Measurements from ENCODE around the gene AMDHD2. TPM values are rescaled to one million over a fixed set of nuclear protein-coding genes. Genes with fewer than 3 reads are reported as not detected.
"Not testable (repeated sequence)": the region's sequence is repeated elsewhere in the genome, so short reads cannot be mapped to it uniquely, and the experiment has no call there.

The AMDHD2 gene
- total and polyA plus RNA-seq, 2 experiments from 2014 or later: 30.2 to 39.2 TPM

DNA sequence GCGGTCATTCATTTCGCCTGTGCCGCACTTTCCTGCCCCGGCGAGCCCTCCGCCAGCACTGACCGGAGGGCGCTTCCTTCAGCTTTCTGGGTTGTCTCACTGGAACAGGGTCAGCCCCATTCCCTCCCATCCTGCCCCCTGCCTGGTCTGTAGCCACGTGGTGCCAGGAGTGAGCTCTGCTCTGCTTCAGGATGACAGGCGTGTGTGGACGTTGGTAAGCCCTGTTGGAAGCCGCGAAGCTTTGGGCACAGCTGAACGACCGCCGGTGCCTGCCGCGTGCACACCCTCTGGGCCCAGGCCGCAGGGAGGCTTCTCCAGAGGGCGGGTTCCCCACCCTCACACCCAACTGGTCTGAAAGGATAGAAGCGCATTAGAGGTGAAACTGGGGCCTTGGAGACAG is 60.6 kb downstream of the AMDHD2 start:
- DNase-seq (ENCODE audit: low read depth in 1 of 2, low spot score in 1 of 2); H3K36me3 ChIP-seq; H3K27ac ChIP-seq; H3K4me3 ChIP-seq; H3K27me3 ChIP-seq; H3K4me1 ChIP-seq (ENCODE audit: low read depth); H3K9me3 ChIP-seq (ENCODE audit: low read depth): not testable (repeated sequence)

Other genes with a start within 250 kb of the AMDHD2 start
- gene ABCA3, start 179.6 kb upstream of the AMDHD2 start, total RNA-seq: 14.2 and 14.5 TPM in 2 replicates
- gene ABCA3, start 179.6 kb upstream of the AMDHD2 start, polyA plus RNA-seq: 11.1 and 16.9 TPM in 2 replicates
- 10.5 and 44.0 TPM in 2 replicates for gene CCNF, start 90.9 kb upstream of the AMDHD2 start, total RNA-seq
- 9.2 and 48.2 TPM in 2 replicates for gene CCNF, start 90.9 kb upstream of the AMDHD2 start, polyA plus RNA-seq
- gene TEDC2, start 60.3 kb upstream of the AMDHD2 start, total RNA-seq: 27.3 and 34.8 TPM in 2 replicates
- gene TEDC2, start 60.3 kb upstream of the AMDHD2 start, polyA plus RNA-seq: 30.7 and 34.4 TPM in 2 replicates
- gene NTN3, start 49.1 kb upstream of the AMDHD2 start, total RNA-seq: 9.4 and 20.5 TPM in 2 replicates
- 1.6 and 5.6 TPM in 2 replicates for gene NTN3, start 49.1 kb upstream of the AMDHD2 start, polyA plus RNA-seq
- 17.3 and 23.6 TPM in 2 replicates for gene TBC1D24, start 45.2 kb upstream of the AMDHD2 start, total RNA-seq
- 8.2 and 10.2 TPM in 2 replicates for gene TBC1D24, start 45.2 kb upstream of the AMDHD2 start, polyA plus RNA-seq
- 92.4 and 117 TPM in 2 replicates for gene ATP6V0C, start 6.4 kb upstream of the AMDHD2 start, total RNA-seq
- gene ATP6V0C, start 6.4 kb upstream of the AMDHD2 start, polyA plus RNA-seq: 184 and 281 TPM in 2 replicates
- gene CEMP1, start 11.0 kb downstream of the AMDHD2 start, total RNA-seq: 1.3 TPM in 1 of 2 replicates, not detected in the other
- 4.6 and 9.4 TPM in 2 replicates for gene CEMP1, start 11.0 kb downstream of the AMDHD2 start, polyA plus RNA-seq
- gene PDPK1, start 17.6 kb downstream of the AMDHD2 start, total RNA-seq: 24.9 and 28.6 TPM in 2 replicates
- 22.4 and 23.3 TPM in 2 replicates for gene PDPK1, start 17.6 kb downstream of the AMDHD2 start, polyA plus RNA-seq
- gene KCTD5, start 162.2 kb downstream of the AMDHD2 start, total RNA-seq: 32.9 and 67.2 TPM in 2 replicates
- 32.6 and 35.0 TPM in 2 replicates for gene KCTD5, start 162.2 kb downstream of the AMDHD2 start, polyA plus RNA-seq
- 13.0 and 17.0 TPM in 2 replicates for gene PRSS27, start 199.9 kb downstream of the AMDHD2 start, total RNA-seq
- 12.1 and 14.5 TPM in 2 replicates for gene PRSS27, start 199.9 kb downstream of the AMDHD2 start, polyA plus RNA-seq
- 131 and 321 TPM in 2 replicates for gene SRRM2, start 232.3 kb downstream of the AMDHD2 start, total RNA-seq
- 592 and 734 TPM in 2 replicates for gene SRRM2, start 232.3 kb downstream of the AMDHD2 start, polyA plus RNA-seq